Subcutaneous adipose tissue (tissue), 4 donors: Measurements from ENCODE around the gene GRN. TPM values are rescaled to one million over a fixed set of nuclear protein-coding genes. Genes with fewer than 3 reads are reported as not detected.

Source experiments
- CTCF ChIP-seq: fragments of 450-650 bp; IDR thresholded peaks from one replicate; pipeline ENCODE4 v1.5.1; 2016; ENCODE audit warnings: low read depth, mild to moderate bottlenecking, control low read depth, antibody characterized with exemption, moderate library complexity
- total RNA-seq, 4 donors: library from RNA; depleted of rRNA; stranded (reverse); fragments of >200 nt; gene quantifications; one replicate each; pipeline ENCODE4 v1.1.0, GENCODE V29; 2016

Gene GRN
- total RNA-seq, 4 donors from 2014 or later = 201 to 823 (median 325) TPM

- no peak for TF ChIP-seq CTCF
Measured at GRCh38 chr17:44310188-44310587, 34.9 kb upstream of the GRN start.

- TF ChIP-seq CTCF = no peak
Measured at GRCh38 chr17:44310609-44311376, 34.3 kb upstream of the GRN start.

GRCh38 chr17:44311562-44312181 is 33.4 kb upstream of the GRN start:
- no peak for TF ChIP-seq CTCF

- TF ChIP-seq CTCF = no peak
Measured at GRCh38 chr17:44312396-44313104, 32.6 kb upstream of the GRN start.

GRCh38 chr17:44314031-44314430 is 31.1 kb upstream of the GRN start:
- TF ChIP-seq CTCF = no peak

GRCh38 chr17:44314524-44314868 is 30.6 kb upstream of the GRN start:
- no peak for TF ChIP-seq CTCF

GRCh38 chr17:44314869-44315661 is 30.0 kb upstream of the GRN start:
- TF ChIP-seq CTCF = no peak
